HG02973 (cell line): Measurements from ENCODE around the gene SPATS2L.
A peak's percentile ranks its signal among the peaks of the same experiment; 100 is the strongest.

Experiments used
- ATAC-seq: cut with Tn5 transposase; IDR thresholded peaks from one replicate; pipeline ENCODE4 v1.9.1; 2021; ENCODE audit warnings: moderate library complexity; ENCODE audit not compliant: unreplicated experiment

SPATS2L gene

GRCh38 chr2:200438251-200438650 lies 131.8 kb downstream of the SPATS2L start:
- no peak for ATAC-seq

GRCh38 chr2:200438846-200439245 lies 132.4 kb downstream of the SPATS2L start:
- no peak for ATAC-seq

- no peak for ATAC-seq
These were observed 133.5 kb downstream of the SPATS2L start for GRCh38 chr2:200439981-200440380.

GRCh38 chr2:200442471-200442870 lies 136.0 kb downstream of the SPATS2L start:
- ATAC-seq, result no peak

- ATAC-seq, result no peak
These were observed 136.9 kb downstream of the SPATS2L start for GRCh38 chr2:200443376-200443775.

- no peak for ATAC-seq
These were observed 137.4 kb downstream of the SPATS2L start for GRCh38 chr2:200443916-200444315.

GRCh38 chr2:200444530-200444929 lies 138.0 kb downstream of the SPATS2L start:
- no peak for ATAC-seq

GRCh38 chr2:200445284-200445683 lies 138.8 kb downstream of the SPATS2L start:
- ATAC-seq, result no peak

GRCh38 chr2:200446612-200447011 lies 140.1 kb downstream of the SPATS2L start:
- no peak for ATAC-seq

GRCh38 chr2:200447139-200447855 lies 140.8 kb downstream of the SPATS2L start:
- ATAC-seq, result no peak

- ATAC-seq, result no peak
These were observed 142.0 kb downstream of the SPATS2L start for GRCh38 chr2:200448455-200448854.

- no peak for ATAC-seq
These were observed 142.7 kb downstream of the SPATS2L start for GRCh38 chr2:200449149-200449548.

- ATAC-seq, result no peak
These were observed 143.8 kb downstream of the SPATS2L start for GRCh38 chr2:200450288-200450687.

GRCh38 chr2:200451511-200451910 lies 145.0 kb downstream of the SPATS2L start:
- no peak for ATAC-seq

- no peak for ATAC-seq
These were observed 145.9 kb downstream of the SPATS2L start for GRCh38 chr2:200452377-200452776.

GRCh38 chr2:200453142-200453852 lies 146.8 kb downstream of the SPATS2L start:
- ATAC-seq, result no peak

- no peak for ATAC-seq
These were observed 147.5 kb downstream of the SPATS2L start for GRCh38 chr2:200453853-200454534.

- peak; percentile 94 for ATAC-seq
These were observed 148.7 kb downstream of the SPATS2L start for GRCh38 chr2:200454927-200455801.

GRCh38 chr2:200455958-200456421 lies 149.5 kb downstream of the SPATS2L start:
- ATAC-seq, result peak; percentile 40

GRCh38 chr2:200456567-200456966 lies 150.1 kb downstream of the SPATS2L start:
- ATAC-seq, result no peak

- no peak for ATAC-seq
These were observed 152.6 kb downstream of the SPATS2L start for GRCh38 chr2:200459101-200459500.
